Fibroblast of skin of left biceps (primary cell): ENCODE data around the gene DNAH8.
"Not testable (repeated sequence)": the region's sequence is repeated elsewhere in the genome, so short reads cannot be mapped to it uniquely, and the experiment has no call there.

Source experiments
- DNase-seq, 2 experiments: peaks; one replicate each; pipeline ENCODE4 v3.0.0-alpha.2; 2013; ENCODE audit warnings: low read depth in 2 of 2

DNAH8 gene

GRCh38 chr6:38699702-38700101 lies 15.4 kb upstream of the DNAH8 start:
- DNase-seq = not testable (repeated sequence)

GRCh38 chr6:38701551-38701950 lies 13.6 kb upstream of the DNAH8 start:
- DNase-seq = no peak

- DNase-seq = peak; percentile 94 to 95
Measured at GRCh38 chr6:38702558-38703397, 12.3 kb upstream of the DNAH8 start, which contains the start of gene GLO1. GLO1 (minus strand) TSS chr6:38703145; CDS start chr6:38703054, 91 bp downstream.

GRCh38 chr6:38703949-38704590 lies 11.0 kb upstream of the DNAH8 start:
- DNase-seq = no peak

- no peak for DNase-seq
Measured at GRCh38 chr6:38705924-38706323, 9.2 kb upstream of the DNAH8 start.

GRCh38 chr6:38708496-38708895 lies 6.6 kb upstream of the DNAH8 start:
- DNase-seq = no peak

GRCh38 chr6:38713812-38714211 lies 1.3 kb upstream of the DNAH8 start:
- DNase-seq = no peak

- no peak for DNase-seq
Measured at GRCh38 chr6:38714239-38715015, 684 bp upstream of the DNAH8 start.

GRCh38 chr6:38716825-38717224 lies 1.7 kb downstream of the DNAH8 start:
- DNase-seq = no peak

GRCh38 chr6:38719358-38719757 lies 4.2 kb downstream of the DNAH8 start:
- no peak for DNase-seq

GRCh38 chr6:38720295-38720694 lies 5.2 kb downstream of the DNAH8 start:
- no peak for DNase-seq

- no peak for DNase-seq
Measured at GRCh38 chr6:38722038-38722437, 6.9 kb downstream of the DNAH8 start.

GRCh38 chr6:38722727-38723334 lies 7.7 kb downstream of the DNAH8 start:
- DNase-seq = no peak

- no peak for DNase-seq
Measured at GRCh38 chr6:38723783-38724182, 8.7 kb downstream of the DNAH8 start.

GRCh38 chr6:38724343-38724742 lies 9.2 kb downstream of the DNAH8 start:
- DNase-seq = no peak

- DNase-seq = no peak
Measured at GRCh38 chr6:38725414-38726183, 10.5 kb downstream of the DNAH8 start.

- no peak for DNase-seq
Measured at GRCh38 chr6:38728203-38728602, 13.1 kb downstream of the DNAH8 start.

GRCh38 chr6:38730140-38730862 lies 15.2 kb downstream of the DNAH8 start:
- no peak for DNase-seq

GRCh38 chr6:38736951-38737350 lies 21.8 kb downstream of the DNAH8 start:
- no peak for DNase-seq

- DNase-seq = no peak
Measured at GRCh38 chr6:38738261-38738660, 23.1 kb downstream of the DNAH8 start.

GRCh38 chr6:38739532-38739931 lies 24.4 kb downstream of the DNAH8 start:
- no peak for DNase-seq
